ENCODE results near the gene TSACC. TPM values are rescaled to one million over a fixed set of nuclear protein-coding genes. Genes with fewer than 3 reads are reported as not detected.

TSACC gene
- total RNA-seq, 4 donors from 2014 or later = 1.2 to 8.3 TPM; not detected in 2

GRCh38 chr1:156293895-156294294, 44.4 kb upstream of the TSACC start:
- no peak overlapping the region for H3K27ac ChIP-seq
- peaks cover 12 to 14% of the 10 kb centered on the region in 2 donors for H3K4me1 ChIP-seq
- 94 to 95% methylated on average over 7 to 9 of the region's 9 CpGs for WGBS, 2 donors
- no peak for TF ChIP-seq CTCF (IDR thresholded peaks at IDR 0.05)
- intact Hi-C loops (cut with DNase I) = no loop called here
- H3K36me3 ChIP-seq = no peaks in the 10 kb centered on the region
- H3K9me3 ChIP-seq = no peaks in the 10 kb centered on the region
- no peak overlapping the region for H3K4me3 ChIP-seq (replicated peaks in 1 of 3)
- DNase-seq = no peak
- H3K27me3 ChIP-seq = no peaks in the 10 kb centered on the region

GRCh38 chr1:156295391-156295947, 42.9 kb upstream of the TSACC start, which contains the start of gene GLMP:
TSS of gene GLMP (minus strand) at chr1:156295679. CDS start at chr1:156295645, 34 bp downstream.
- peak; percentile 70 to 71 for DNase-seq

GRCh38 chr1:156298852-156299357, 39.4 kb upstream of the TSACC start, which contains the start of gene VHLL:
TSS of gene VHLL (minus strand) at chr1:156299307. CDS start at chr1:156299189, 118 bp downstream.
- H3K9me3 ChIP-seq = no peaks in the 10 kb centered on the region
- TF ChIP-seq POLR2A (IDR thresholded peaks at IDR 0.05) (no peak), CTCF (IDR thresholded peaks at IDR 0.05) (no peak)
- no peak within 1 kb of the TSS for H3K27ac ChIP-seq
- H3K36me3 ChIP-seq = no peaks in the 10 kb centered on the region
- intact Hi-C loops (cut with DNase I) = no loop called here
- H3K4me3 ChIP-seq (replicated peaks in 1 of 3) = no peak within 1 kb of the TSS
- no peaks in the 10 kb centered on the region for H3K27me3 ChIP-seq
- H3K4me1 ChIP-seq = peaks cover 7 to 8% of the 10 kb centered on the region in 2 donors
- no peak for DNase-seq
- 90 to 91% methylated on average over 19 of the region's 19 CpGs for WGBS, 2 donors

More at GRCh38 chr1:156295391-156295947, 42.9 kb upstream of the TSACC start, which contains the start of gene GLMP:
- intact Hi-C loops (cut with DNase I) = no loop called here
- Histone ChIP-seq H3K27ac (peak within 1 kb of the TSS in 2 of 3 donors; percentile 7 to 76), H3K27me3 (no peaks in the 10 kb centered on the region), H3K9me3 (no peaks in the 10 kb centered on the region), H3K4me1 (peaks cover 12 to 14% of the 10 kb centered on the region in 2 donors), H3K4me3 (replicated peaks in 1 of 3) (peak within 1 kb of the TSS; percentile 46 to 69 (median 69)), H3K36me3 (no peaks in the 10 kb centered on the region)
- 0 to 1% methylated on average over 14 to 17 of the region's 17 CpGs for WGBS, 2 donors
- peak in 1 of 2 donors; percentile 30 for TF ChIP-seq POLR2A (IDR thresholded peaks at IDR 0.05)
- no peak for TF ChIP-seq CTCF (IDR thresholded peaks at IDR 0.05)

GRCh38 chr1:156303241-156303640, 35.1 kb upstream of the TSACC start:
- no peak for DNase-seq
- no peak overlapping the region for H3K27ac ChIP-seq
- H3K4me1 ChIP-seq = no peaks in the 10 kb centered on the region
- no peak overlapping the region for H3K4me3 ChIP-seq (replicated peaks in 1 of 3)
- H3K27me3 ChIP-seq = no peaks in the 10 kb centered on the region
- TF ChIP-seq POLR2A (IDR thresholded peaks at IDR 0.05) (no peak), CTCF (IDR thresholded peaks at IDR 0.05) (no peak)
- intact Hi-C loops (cut with DNase I) = no loop called here
- no peaks in the 10 kb centered on the region for H3K9me3 ChIP-seq
- peaks cover 6 to 9% of the 10 kb centered on the region in 2 donors for H3K36me3 ChIP-seq
- WGBS, 2 donors = 94 to 96% methylated on average over 4 of the region's 4 CpGs

DNA sequence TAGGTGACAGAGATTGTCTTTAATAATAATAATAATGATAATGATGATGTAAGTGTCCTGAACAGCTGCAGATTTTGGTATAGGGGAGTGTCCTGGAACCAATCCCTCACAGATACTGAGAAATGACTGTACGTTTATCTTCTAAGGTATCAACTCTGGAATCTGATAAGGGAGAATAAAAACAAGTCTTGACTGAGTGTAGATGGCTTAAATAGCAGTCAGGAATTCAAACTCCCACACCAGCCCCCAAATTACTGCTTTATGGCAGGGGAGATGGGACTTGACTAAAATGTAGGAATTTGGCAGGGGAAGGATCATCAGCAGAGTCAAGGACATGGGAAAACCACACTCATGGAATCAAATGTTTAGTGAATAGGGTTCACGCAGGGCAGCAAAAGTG, 33.1 kb upstream of the TSACC start:
- TF ChIP-seq POLR2A (IDR thresholded peaks at IDR 0.05) = no peak
- no peak for TF ChIP-seq CTCF (IDR thresholded peaks at IDR 0.05)
- Histone ChIP-seq H3K9me3 (no peaks in the 10 kb centered on the region), H3K4me3 (replicated peaks in 1 of 3) (no peak overlapping the region), H3K27ac (no peak overlapping the region), H3K27me3 (no peaks in the 10 kb centered on the region), H3K4me1 (no peaks in the 10 kb centered on the region), H3K36me3 (peaks cover 26 to 28% of the 10 kb centered on the region in 2 donors)
- 83 to 93% methylated on average over 2 of the region's 2 CpGs for WGBS, 2 donors
- intact Hi-C loops (cut with DNase I) = no loop called here
- no peak for DNase-seq

All from thyroid gland (tissue), 4 donors.